Measurements from ENCODE around the gene PIK3IP1.

The PIK3IP1 gene

GRCh38 chr22:31276426-31277167 is 15.7 kb downstream of the PIK3IP1 start:
- TF ChIP-seq ZFX (IDR thresholded peaks at IDR 0.05) (no peak), CTCF (conservative IDR thresholded peaks at IDR 0.05) (no peak)
- no peak overlapping the region for H3K27ac ChIP-seq

- TF ChIP-seq CTCF (conservative IDR thresholded peaks at IDR 0.05) (no peak), ZFX (IDR thresholded peaks at IDR 0.05) (no peak)
- peak overlapping the region; percentile 30; the same call in 1 of the 2 replicates for H3K27ac ChIP-seq
Measured at GRCh38 chr22:31275576-31275975, 16.7 kb downstream of the PIK3IP1 start.

- no peak for TF ChIP-seq CTCF (conservative IDR thresholded peaks at IDR 0.05)
- no peak for TF ChIP-seq ZFX (IDR thresholded peaks at IDR 0.05)
- peak overlapping the region; percentile 34 for H3K27ac ChIP-seq
Measured at GRCh38 chr22:31275018-31275417, 17.3 kb downstream of the PIK3IP1 start.

GRCh38 chr22:31274017-31274416 is 18.3 kb downstream of the PIK3IP1 start:
- H3K27ac ChIP-seq: peak overlapping the region; percentile 34

GRCh38 chr22:31272522-31273446 is 19.5 kb downstream of the PIK3IP1 start:
- no peak overlapping the region; the same call in 1 of the 2 replicates for H3K27ac ChIP-seq
- TF ChIP-seq CTCF (conservative IDR thresholded peaks at IDR 0.05) (peak; percentile 85), ZFX (IDR thresholded peaks at IDR 0.05) (no peak)

More at GRCh38 chr22:31274017-31274416, 18.3 kb downstream of the PIK3IP1 start:
- no peak for TF ChIP-seq ZFX (IDR thresholded peaks at IDR 0.05)
- TF ChIP-seq CTCF (conservative IDR thresholded peaks at IDR 0.05): no peak

GRCh38 chr22:31271485-31271884 is 20.8 kb downstream of the PIK3IP1 start:
- no peak for TF ChIP-seq ZFX (IDR thresholded peaks at IDR 0.05)
- TF ChIP-seq CTCF (conservative IDR thresholded peaks at IDR 0.05): no peak
- no peak overlapping the region for H3K27ac ChIP-seq

- H3K27ac ChIP-seq: no peak overlapping the region
- TF ChIP-seq ZFX (IDR thresholded peaks at IDR 0.05): no peak
- no peak for TF ChIP-seq CTCF (conservative IDR thresholded peaks at IDR 0.05)
Measured at GRCh38 chr22:31271026-31271425, 21.3 kb downstream of the PIK3IP1 start.
